Endothelial cell of umbilical vein (primary cell): ENCODE data around the gene CLEC16A. TPM values are rescaled to one million over a fixed set of nuclear protein-coding genes. Genes with fewer than 3 reads are reported as not detected.

Experiments used
- BruUV-seq: library from RNA; stranded (reverse); fragments of 400-500 nt; replicated peaks from 2 replicates; lab custom pipeline; 2021; lab: Mats Ljungman, UMichigan
- CTCF ChIA-PET: fragments of 300-600, 350-600 bp; sonication (Branson Sonifier 250); formaldehyde crosslinking; loops from one replicate; lab custom pipeline; 2021; ENCODE audit warnings: antibody characterized with exemption, inconsistent platforms; lab: Charles Lee
- POLR2A ChIA-PET: fragments of 300-600, 350-600 bp; sonication (Branson Sonifier 250); formaldehyde crosslinking; loops from one replicate; lab custom pipeline; 2021; ENCODE audit warnings: antibody characterized with exemption, inconsistent platforms; lab: Charles Lee
- DNase-seq: peaks from one replicate; pipeline ENCODE4 v3.0.0-alpha.2; 2011; ENCODE audit warnings: low read depth, low spot score
- FAIRE-seq: peaks from 2 replicates; lab custom pipeline; 2011; peaks lifted over from hg19 to GRCh38; lab: Jason Lieb, UNC
- H2AFZ ChIP-seq: 2 replicates; pipeline ENCODE4 v1.6.0; 2012; ENCODE audit warnings: low read depth, low read length, control low read depth, inconsistent platforms
- H3K27ac ChIP-seq: 2 replicates; pipeline ENCODE4 v1.5.1; 2011; ENCODE audit warnings: low read depth, mild to moderate bottlenecking, control low read depth, low read length, moderate library complexity; ENCODE audit not compliant: insufficient read depth
- H3K27me3 ChIP-seq, 2 experiments: 2 replicates each; pipeline versions ENCODE4 v1.6.0 to v1.6.1; 2011; ENCODE audit warnings: low read length in 2 of 2, mixed read lengths in 1 of 2; ENCODE audit not compliant: control insufficient read depth in 2 of 2, insufficient read depth in 2 of 2
- H3K36me3 ChIP-seq, 2 experiments: 2 replicates in 1 of 2; 3 replicates in 1 of 2; pipeline ENCODE4 v1.5.1; 2011; ENCODE audit warnings: low read length in 2 of 2, mild to moderate bottlenecking in 1 of 2, moderate library complexity in 1 of 2; ENCODE audit not compliant: control insufficient read depth in 2 of 2, insufficient read depth in 2 of 2; ENCODE audit errors: extremely low read depth in 1 of 2
- H3K4me1 ChIP-seq: 3 replicates; pipeline ENCODE4 v1.5.1; 2011; ENCODE audit warnings: mild to moderate bottlenecking, low read length; ENCODE audit not compliant: control insufficient read depth, insufficient read depth; ENCODE audit errors: extremely low read depth
- H3K4me2 ChIP-seq: 2 replicates; pipeline ENCODE4 v1.6.1; 2011; ENCODE audit warnings: low read length, control low read depth, mixed read lengths; ENCODE audit not compliant: insufficient read depth
- H3K4me3 ChIP-seq, 3 experiments: fragments of 200-600 bp in 1 of 3; sonication (generic), shearing (Covaris generic) in 1 of 3; replicated peaks in 1 of 3; 2 replicates each; pipeline ENCODE4 v1.5.1; 2011 to 2016; ENCODE audit warnings: control low read depth in 3 of 3, low read length in 3 of 3, mild to moderate bottlenecking in 2 of 3, inconsistent platforms in 1 of 3, low read depth in 1 of 3, moderate library complexity in 1 of 3; ENCODE audit not compliant: insufficient read depth in 1 of 3
- H3K79me2 ChIP-seq: 2 replicates; pipeline ENCODE4 v1.6.0; 2012; ENCODE audit warnings: low read length, inconsistent platforms; ENCODE audit not compliant: control insufficient read depth, insufficient read depth
- H3K9ac ChIP-seq: replicated peaks from 2 replicates; pipeline ENCODE3; 2011; ENCODE audit warnings: low read length, control low read depth; ENCODE audit not compliant: insufficient read depth; ENCODE audit errors: extremely low read depth
- H3K9me1 ChIP-seq: replicated peaks from 3 replicates; pipeline ENCODE4 v1.6.0; 2011; ENCODE audit warnings: mild to moderate bottlenecking, low read length; ENCODE audit not compliant: control insufficient read depth, insufficient read depth; ENCODE audit errors: extremely low read depth
- H3K9me3 ChIP-seq: replicated peaks from 2 replicates; pipeline ENCODE4 v1.5.1; 2012; ENCODE audit warnings: low read length, inconsistent platforms; ENCODE audit not compliant: control insufficient read depth, insufficient read depth
- H4K20me1 ChIP-seq: replicated peaks from 2 replicates; pipeline ENCODE3; 2011; ENCODE audit warnings: mild to moderate bottlenecking, low read length; ENCODE audit not compliant: control insufficient read depth, insufficient read depth; ENCODE audit errors: extremely low read depth
- CTCF ChIP-seq, 2 donors: IDR thresholded peaks; 1 replicate in 1 of 2; 2 replicates in 1 of 2; pipeline ENCODE4 v1.5.1; 2011; ENCODE audit warnings: low read length in 2 of 2, mild to moderate bottlenecking in 2 of 2, moderate library complexity in 2 of 2, control low read depth in 1 of 2, inconsistent platforms in 1 of 2, low read depth in 1 of 2; ENCODE audit not compliant: insufficient read depth in 1 of 2; ENCODE audit errors: extremely low read depth in 1 of 2
- EZH2 ChIP-seq: IDR thresholded peaks from 2 replicates; pipeline ENCODE4 v1.6.1; 2012; ENCODE audit warnings: borderline replicate concordance, low read depth, mild to moderate bottlenecking, moderate library complexity, low read length, inconsistent platforms; ENCODE audit not compliant: severe bottlenecking
- FOS ChIP-seq: IDR thresholded peaks from 2 replicates; pipeline ENCODE4 v1.6.1; 2011; ENCODE audit warnings: mild to moderate bottlenecking, low read length, moderate library complexity, borderline replicate concordance; ENCODE audit not compliant: insufficient read depth
- GATA2 ChIP-seq: IDR thresholded peaks from 2 replicates; pipeline ENCODE4 v1.7.0; 2011; ENCODE audit warnings: low read depth, mild to moderate bottlenecking, moderate library complexity, mixed read lengths, low read length; ENCODE audit not compliant: insufficient read length, insufficient read depth
- JUN ChIP-seq: IDR thresholded peaks from 2 replicates; pipeline ENCODE4 v1.6.1; 2011; ENCODE audit warnings: borderline replicate concordance, low read depth; ENCODE audit not compliant: insufficient read length, insufficient read depth
- MAX ChIP-seq: IDR thresholded peaks from 2 replicates; pipeline ENCODE4 v1.6.1; 2011; ENCODE audit not compliant: insufficient read depth, insufficient read length
- MYC ChIP-seq: IDR thresholded peaks from one replicate; pipeline ENCODE4 v1.6.1; 2011; ENCODE audit warnings: mild to moderate bottlenecking, low read depth, low read length
- POLR2A ChIP-seq: IDR thresholded peaks from 2 replicates; pipeline ENCODE4 v1.6.1; 2012; ENCODE audit warnings: low read depth, mild to moderate bottlenecking, control low read depth, low read length
- POLR2AphosphoS5 ChIP-seq: IDR thresholded peaks from 2 replicates; pipeline ENCODE4 v1.6.1; 2012; ENCODE audit warnings: low read depth, mild to moderate bottlenecking, control low read depth, low read length, moderate library complexity; ENCODE audit not compliant: insufficient read depth
- dilution Hi-C: fragments of 300-500 bp; cut with MboI; formaldehyde crosslinking; loops from one replicate; pipeline ENCODE4 v1.15.0; 2019; ENCODE audit warnings: low sequenced_read_pairs; ENCODE audit not compliant: extremely low pct_ligation_motif_present
- intact Hi-C: fragments of 100-400 bp; cut with micrococcal nuclease; formaldehyde crosslinking; loops from one replicate; pipeline ENCODE4 v1.10.0; 2022
- polyA plus RNA-seq, 4 experiments: library from polyadenylated mRNA; depleted of rRNA in 3 of 4; stranded (reverse) in 3 of 4; unstranded in 1 of 4; fragments of >200 nt; gene quantifications; 2 replicates each; pipeline versions ENCODE4 v1.2.1 to v1.2.3, GENCODE V29; 2011 to 2012; ENCODE audit warnings: missing spikeins in 1 of 4
- total RNA-seq: library from RNA; stranded (reverse); gene quantifications from 2 replicates; pipeline ENCODE4 v1.2.3, GENCODE V29; 2021

Gene CLEC16A
- total and polyA plus RNA-seq, 2 donors (not counting 3 experiments of a cell fraction or from before 2014, with no cell fraction given) = 11.4 to 23.3 TPM

GRCh38 chr16:11010575-11011221, 66.3 kb downstream of the CLEC16A start:
- no peaks in the 10 kb centered on the region for H3K4me1 ChIP-seq
- POLR2A ChIA-PET = no interaction called here
- H4K20me1 ChIP-seq = no peaks in the 10 kb centered on the region
- no peaks in the 10 kb centered on the region for H3K9me1 ChIP-seq
- FAIRE-seq (no peak), DNase-seq (no peak)
- H2AFZ ChIP-seq = no peak overlapping the region
- no peaks in the 10 kb centered on the region for H3K36me3 ChIP-seq
- H3K79me2 ChIP-seq = no peaks in the 10 kb centered on the region
- intact Hi-C loops (no loop called here), dilution Hi-C loops (no loop called here)
- CTCF ChIA-PET = no interaction called here
- no peaks in the 10 kb centered on the region for H3K9me3 ChIP-seq
- no peak overlapping the region for H3K27ac ChIP-seq
- H3K4me3 ChIP-seq = no peak overlapping the region
- TF ChIP-seq MAX = no peak
- TF ChIP-seq EZH2 = no peak
- no peak for TF ChIP-seq JUN
- no peak for TF ChIP-seq POLR2A
- TF ChIP-seq MYC = no peak
- no peak for TF ChIP-seq POLR2AphosphoS5
- no peak for TF ChIP-seq CTCF (IDR thresholded peaks at IDR 0.05; ENCODE audit: extremely low read depth in 1 of 2, insufficient read depth in 1 of 2, low read depth in 1 of 2, low read length in 2 of 2)
- TF ChIP-seq FOS = no peak
- TF ChIP-seq GATA2 = no peak
- H3K4me2 ChIP-seq = no peak overlapping the region
- no peaks in the 10 kb centered on the region for H3K27me3 ChIP-seq
- BruUV-seq = no TSS peak
- H3K9ac ChIP-seq = no peak overlapping the region
